HUDEP-2 (cell line): ENCODE results near the gene OR9K2.
A peak's percentile ranks its signal among the peaks of the same experiment; 100 is the strongest.
"Not testable (repeated sequence)": the region's sequence is repeated elsewhere in the genome, so short reads cannot be mapped to it uniquely, and the experiment has no call there.

Source experiments
- DNase-seq, 76 experiments: peaks; one replicate each; lab custom pipeline; 2025; ENCODE audit not compliant: unreplicated experiment in 76 of 76; lab: John Stamatoyannopoulos, UW

The OR9K2 gene, protein sequence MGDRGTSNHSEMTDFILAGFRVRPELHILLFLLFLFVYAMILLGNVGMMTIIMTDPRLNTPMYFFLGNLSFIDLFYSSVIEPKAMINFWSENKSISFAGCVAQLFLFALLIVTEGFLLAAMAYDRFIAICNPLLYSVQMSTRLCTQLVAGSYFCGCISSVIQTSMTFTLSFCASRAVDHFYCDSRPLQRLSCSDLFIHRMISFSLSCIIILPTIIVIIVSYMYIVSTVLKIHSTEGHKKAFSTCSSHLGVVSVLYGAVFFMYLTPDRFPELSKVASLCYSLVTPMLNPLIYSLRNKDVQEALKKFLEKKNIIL

DNA sequence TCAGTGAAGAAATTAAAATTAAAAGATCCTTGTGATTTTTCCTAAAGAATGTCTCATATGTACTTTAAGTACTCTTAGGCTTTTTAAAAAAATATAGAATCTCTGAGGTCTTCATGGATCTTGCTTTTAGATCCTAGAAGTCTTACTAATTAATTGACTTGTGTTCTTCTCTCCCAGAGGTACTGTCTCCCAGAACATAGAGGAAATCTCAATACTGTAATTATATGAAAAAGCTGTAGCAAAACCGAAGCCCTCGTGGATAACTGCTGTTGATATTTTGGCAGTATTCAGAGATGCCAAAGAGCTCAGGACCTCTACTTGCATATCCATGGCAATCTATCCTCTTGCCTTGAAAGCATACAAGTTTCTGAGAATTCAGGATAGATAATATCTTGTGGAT, at the start of gene OR9K2:
Gene OR9K2, plus strand, starts transcription at position 301 of the 400 bp plus-strand sequence. CDS start 3,429 bp downstream, outside the sequence.
- DNase-seq = no peak

DNA sequence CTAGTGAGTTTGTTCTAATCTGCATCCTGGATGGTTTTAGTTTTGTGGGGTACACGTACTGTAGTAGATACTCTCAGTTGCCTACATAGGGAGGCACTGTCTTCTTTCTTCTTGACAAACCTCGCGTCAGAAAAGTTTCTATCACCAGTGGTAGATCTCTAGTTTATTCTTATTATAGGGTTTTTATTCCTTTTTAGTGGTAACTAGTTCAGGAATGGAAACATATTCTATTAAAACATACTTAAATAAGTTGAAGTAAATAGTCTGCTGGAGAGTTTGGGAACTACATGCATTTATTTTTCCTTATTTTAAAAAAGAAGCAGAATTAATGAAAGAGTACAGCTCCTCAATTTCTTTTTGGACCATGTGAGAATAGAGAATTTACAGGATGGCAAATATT, 33.6 kb upstream of the OR9K2 start:
- DNase-seq = no peak

DNA sequence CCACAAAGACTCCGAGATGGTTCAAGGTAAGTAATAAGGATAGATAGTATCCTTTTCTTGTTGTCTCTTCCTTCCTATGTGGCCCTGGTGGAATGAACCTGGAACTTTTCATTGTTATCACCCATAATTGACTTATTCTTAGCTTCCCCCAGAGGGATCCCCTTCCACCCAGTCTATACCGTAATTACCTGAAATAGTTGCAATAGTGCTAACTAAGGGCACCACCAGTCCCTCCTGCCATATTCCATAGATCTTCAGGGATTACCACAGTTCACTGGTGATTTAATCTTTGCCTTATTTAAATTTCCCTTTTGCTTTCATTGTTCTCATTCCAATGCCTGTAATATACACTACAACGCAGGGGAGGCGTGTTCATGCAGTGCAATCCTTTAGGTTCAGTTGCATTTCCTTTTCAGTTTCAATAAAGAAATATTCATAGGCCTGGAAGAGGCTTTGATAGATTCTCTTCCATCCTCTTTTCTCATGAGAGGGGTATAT, 13.8 kb upstream of the OR9K2 start:
- DNase-seq = no peak

DNA sequence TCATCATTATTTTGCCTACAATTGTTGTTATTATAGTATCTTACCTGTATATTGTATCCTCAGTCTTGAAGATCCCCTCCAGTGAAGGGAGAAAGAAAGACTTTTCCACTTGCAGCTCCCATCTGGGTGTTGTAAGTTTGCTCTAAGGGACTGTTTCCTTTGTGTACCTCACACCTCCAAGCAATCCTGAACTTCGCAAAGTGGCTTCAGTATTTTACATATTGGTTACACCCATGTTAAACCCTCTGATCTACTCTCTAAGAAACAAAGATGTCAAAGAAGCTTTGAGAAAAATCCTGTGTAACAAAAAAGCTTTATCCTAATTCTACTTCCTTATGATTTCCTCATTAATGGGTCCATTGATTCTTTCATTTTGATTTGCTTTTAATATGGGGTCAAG, 10.1 kb upstream of the OR9K2 start:
- no peak for DNase-seq

DNA sequence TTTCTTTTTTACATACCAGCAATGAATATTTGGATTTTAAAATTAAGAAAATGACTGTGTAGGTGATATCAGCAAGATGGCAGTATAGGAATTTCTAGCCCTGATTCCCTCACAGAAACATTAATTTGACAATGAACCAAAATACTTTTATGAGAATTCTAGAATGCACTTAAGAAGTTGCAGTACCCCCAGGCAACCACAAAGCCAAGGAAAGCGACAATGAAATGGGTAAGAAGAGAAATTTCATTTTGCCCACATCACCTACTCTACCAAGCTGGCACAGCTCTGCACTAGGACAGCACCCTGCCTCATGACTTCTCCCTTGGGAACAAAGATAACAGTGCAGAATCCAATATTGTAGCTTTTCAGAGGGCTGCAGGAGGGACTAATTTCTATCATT, 6.6 kb downstream of the OR9K2 start:
- DNase-seq = no peak

DNA sequence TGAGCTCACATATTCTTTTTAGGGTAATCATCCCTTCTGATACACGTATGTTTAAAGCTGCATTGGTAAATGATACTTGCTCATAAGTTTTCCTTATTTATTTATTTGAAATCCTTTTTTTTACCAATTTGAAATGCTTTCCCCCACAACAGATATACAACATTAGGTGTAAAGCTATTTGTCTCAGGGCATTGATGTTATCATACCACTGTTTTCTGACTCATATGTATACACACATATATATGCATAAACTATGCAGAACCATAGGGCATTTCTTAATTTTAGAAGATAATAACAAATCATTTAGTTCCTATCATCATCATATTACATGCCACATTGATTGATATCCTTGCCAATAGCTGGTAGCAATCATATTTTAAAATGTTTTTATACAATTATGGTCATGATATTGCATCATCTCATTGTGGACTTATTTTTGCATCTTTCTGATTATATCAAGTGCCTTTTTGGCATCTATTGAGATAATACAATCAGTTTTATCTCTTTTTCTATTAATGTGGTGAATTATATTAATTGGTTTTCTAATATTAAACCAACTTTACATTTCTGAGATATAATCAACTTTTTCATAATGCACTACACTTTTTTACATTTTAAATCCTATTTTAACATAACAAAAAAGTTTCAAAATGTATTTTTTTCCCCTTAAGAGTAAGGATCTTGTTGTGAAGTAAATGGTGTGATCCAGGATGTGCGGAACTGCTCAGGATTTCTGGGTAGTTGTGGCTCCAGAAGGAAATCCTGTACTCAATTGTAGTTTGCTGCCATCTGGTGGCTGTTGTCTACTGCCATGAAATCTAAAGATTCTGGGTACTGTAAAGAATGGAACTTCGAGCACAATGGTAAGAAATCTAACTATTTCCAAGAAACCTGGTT, 16.7 kb downstream of the OR9K2 start:
- peak in 19 of 76 experiments; percentile 0 to 30 (median 8) for DNase-seq

DNA sequence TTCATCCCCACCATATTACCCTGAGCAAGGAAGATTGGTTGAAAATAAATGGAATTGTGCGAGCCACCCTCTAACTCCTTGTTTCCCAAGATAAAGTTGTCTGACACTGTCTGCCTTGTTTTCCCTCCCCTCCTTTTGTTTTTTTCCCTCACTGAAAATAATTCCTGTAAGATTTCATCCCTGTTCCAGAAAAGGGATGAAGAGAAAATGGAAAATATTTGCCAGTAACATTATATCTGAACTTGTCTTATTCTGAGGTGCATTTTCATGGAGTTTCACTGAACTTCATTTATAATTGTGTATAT, 17.3 kb downstream of the OR9K2 start:
- no peak for DNase-seq

DNA sequence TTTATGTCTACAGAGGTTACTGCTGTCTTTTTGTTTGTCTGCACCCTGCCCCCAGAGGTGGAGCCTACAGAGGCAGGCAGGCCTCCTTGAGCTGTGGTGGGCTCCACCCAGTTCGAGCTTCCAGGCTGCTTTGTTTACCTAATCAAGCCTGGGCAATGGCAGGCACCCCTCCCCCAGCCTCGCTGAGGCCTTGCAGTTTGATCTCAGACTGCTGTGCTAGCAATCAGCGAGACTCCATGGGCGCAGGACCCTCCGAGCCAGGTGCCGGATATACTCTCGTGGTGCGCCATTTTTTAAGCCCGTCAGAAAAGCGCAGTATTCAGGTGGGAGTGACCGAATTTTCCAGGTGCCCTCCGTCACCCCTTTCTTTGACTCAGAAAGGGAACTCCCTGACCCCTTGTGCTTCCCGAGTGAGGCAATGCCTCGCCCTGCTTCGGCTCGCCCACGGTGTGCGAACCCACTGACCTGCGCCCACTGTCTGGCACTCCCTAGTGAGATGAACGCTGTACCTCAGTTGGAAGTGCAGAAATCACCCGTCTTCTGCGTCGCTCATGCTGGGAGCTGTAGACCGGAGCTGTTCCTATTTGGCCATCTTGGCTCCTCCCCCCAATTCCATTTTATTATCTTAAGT, 40.9 kb downstream of the OR9K2 start:
- peak in 1 of 76 experiments; percentile 0 for DNase-seq

DNA sequence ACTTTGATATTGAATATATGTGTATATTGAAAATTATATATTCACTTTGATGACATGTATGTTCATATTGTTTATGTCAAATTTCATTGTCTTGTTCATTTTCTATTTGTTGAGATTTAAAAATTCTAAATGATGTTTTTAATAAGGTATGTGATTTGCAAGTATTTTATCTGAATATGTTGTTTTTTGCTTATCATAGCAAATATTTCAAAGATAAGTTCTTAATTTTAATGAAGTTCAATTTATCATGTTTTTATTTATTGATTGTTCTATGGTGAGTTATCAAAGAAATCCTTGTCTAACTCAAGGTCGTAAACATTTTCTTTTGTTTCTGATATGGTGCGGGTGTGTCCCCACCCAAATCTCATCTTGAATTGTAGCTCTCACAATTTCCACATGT, 45.2 kb downstream of the OR9K2 start:
- no peak for DNase-seq

DNA sequence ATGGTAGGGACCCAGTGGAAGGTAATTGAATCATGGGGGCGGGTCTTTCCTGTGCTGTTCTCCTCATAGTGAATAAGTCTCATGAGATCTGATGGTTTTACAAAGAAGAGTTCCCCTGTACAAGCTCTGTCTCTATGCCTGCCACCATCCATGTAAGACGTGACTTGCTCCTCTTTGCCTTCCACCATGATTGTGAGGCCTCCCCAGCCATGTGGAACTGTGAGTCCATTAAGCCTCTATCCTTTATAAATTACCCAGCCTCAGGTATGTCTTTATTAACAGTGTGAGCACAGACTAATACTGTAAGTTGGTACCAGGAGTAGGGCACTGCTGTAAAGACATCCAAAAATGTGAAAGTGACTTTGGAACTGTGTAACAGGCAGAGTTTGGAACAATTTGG, 45.6 kb downstream of the OR9K2 start:
- DNase-seq = not testable (repeated sequence)

DNA sequence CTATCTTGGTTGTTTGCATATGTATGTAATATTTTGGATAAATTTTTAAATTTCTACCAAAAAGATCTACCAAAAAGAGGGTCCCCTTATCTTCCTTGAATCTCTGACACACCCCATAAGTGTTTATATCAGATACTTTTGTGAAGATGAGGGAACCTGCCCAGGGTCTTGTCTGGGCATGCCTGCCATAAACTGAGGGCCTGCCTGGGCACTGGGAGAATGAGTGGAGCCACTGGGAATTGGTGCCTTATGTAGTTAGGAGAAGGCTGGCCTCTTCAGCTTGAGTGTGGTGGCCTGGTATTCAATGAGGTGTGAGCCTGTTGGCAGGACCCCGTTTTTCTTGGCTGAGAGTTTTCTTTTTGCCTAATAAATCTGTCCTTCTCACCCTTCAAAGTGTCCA, 46.5 kb downstream of the OR9K2 start:
- DNase-seq = no peak

DNA sequence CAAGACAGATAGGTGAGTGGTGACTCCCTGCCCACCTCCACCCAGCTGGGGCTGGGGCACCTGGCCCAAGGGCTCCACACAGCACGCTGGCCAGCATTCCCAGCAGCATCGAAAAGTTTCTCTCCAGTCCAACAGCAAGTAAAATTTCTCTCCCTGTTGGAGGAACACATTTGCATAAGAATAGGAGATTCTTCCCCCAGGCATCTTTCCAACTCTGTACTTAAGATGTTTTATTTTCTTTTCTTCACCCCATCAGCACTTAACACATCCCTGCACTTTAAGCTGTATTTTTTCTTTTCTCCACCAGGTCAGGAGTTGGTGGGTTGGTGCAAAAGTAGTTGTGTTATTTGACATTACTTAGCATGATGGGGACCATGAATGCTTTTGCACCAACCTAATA, 47.2 kb downstream of the OR9K2 start:
- no peak for DNase-seq
